HL-60 (cell line): Measurements from ENCODE around the gene KSR2.

Source experiments
- DNase-seq, 2 experiments: peaks; one replicate each; pipeline ENCODE4 v3.0.0-alpha.2; 2010 to 2020; ENCODE audit warnings: low read depth in 1 of 2, low spot score in 1 of 2
- H3K27ac ChIP-seq: fragments of 250-450 bp; sonication (Bioruptor Pico); replicated peaks from 2 replicates; pipeline ENCODE4 v1.5.1; 2020; ENCODE audit warnings: mild to moderate bottlenecking, moderate library complexity
- H3K27me3 ChIP-seq: fragments of 250-450 bp; sonication (Bioruptor Pico); 2 replicates; pipeline ENCODE4 v1.5.1; 2021; ENCODE audit warnings: mild to moderate bottlenecking, moderate library complexity; ENCODE audit not compliant: insufficient read depth, poor library complexity, severe bottlenecking
- H3K4me3 ChIP-seq: replicated peaks from 2 replicates; pipeline ENCODE4 v1.5.1; 2011; ENCODE audit warnings: mild to moderate bottlenecking, control low read depth, low read length; ENCODE audit not compliant: insufficient read depth
- CTCF ChIP-seq: IDR thresholded peaks from one replicate; pipeline ENCODE4 v1.5.1; 2011; ENCODE audit warnings: low read length, control low read depth, inconsistent platforms; ENCODE audit not compliant: insufficient read depth
- GABPA ChIP-seq: IDR thresholded peaks from 2 replicates; pipeline ENCODE4 v1.6.1; 2012; ENCODE audit warnings: low read depth
- POLR2AphosphoS5 ChIP-seq: IDR thresholded peaks from 2 replicates; pipeline ENCODE4 v1.6.1; 2012; ENCODE audit warnings: low read depth
- REST ChIP-seq: IDR thresholded peaks from 2 replicates; pipeline ENCODE4 v1.6.1; 2012; ENCODE audit warnings: low read depth; ENCODE audit not compliant: insufficient replicate concordance
- SPI1 ChIP-seq: IDR thresholded peaks from 2 replicates; pipeline ENCODE4 v1.6.1; 2012; ENCODE audit warnings: low read depth, mild to moderate bottlenecking, borderline replicate concordance

KSR2 gene

GRCh38 chr12:117603316-117604113 is 365.3 kb downstream of the KSR2 start:
- TF ChIP-seq REST (no peak), GABPA (no peak), CTCF (no peak), SPI1 (no peak), POLR2AphosphoS5 (no peak)
- no peak overlapping the region for H3K27ac ChIP-seq
- no peak for DNase-seq

DNA sequence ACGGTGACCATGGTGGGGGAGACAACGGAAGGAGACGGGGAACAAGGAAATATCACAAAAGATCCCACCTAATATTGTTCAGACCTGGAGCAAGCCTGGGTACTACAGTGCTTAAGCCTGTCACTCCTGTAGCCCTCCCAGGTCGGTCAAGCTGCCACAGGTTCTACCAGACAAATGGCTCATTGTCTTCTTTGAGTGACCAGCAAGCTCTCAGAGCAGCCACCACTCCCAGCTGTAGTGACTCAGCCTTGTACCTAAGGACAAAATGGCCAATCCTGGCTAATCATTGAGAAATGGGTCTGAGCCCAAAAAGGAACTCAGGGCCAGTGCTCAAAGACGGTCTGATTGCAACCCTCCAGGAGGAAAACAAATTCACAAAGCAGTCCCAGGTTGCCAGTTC is 368.9 kb downstream of the KSR2 start:
- TF ChIP-seq CTCF: no peak
- no peak for TF ChIP-seq POLR2AphosphoS5
- TF ChIP-seq REST: no peak
- TF ChIP-seq SPI1: no peak
- no peak for TF ChIP-seq GABPA
- Histone ChIP-seq H3K4me3 (no peak overlapping the region), H3K27ac (no peak overlapping the region), H3K27me3 (peaks cover 2% of the 10 kb centered on the region)
- DNase-seq: no peak

More at GRCh38 chr12:117603316-117604113, 365.3 kb downstream of the KSR2 start:
- Histone ChIP-seq H3K4me3 (no peak overlapping the region), H3K27me3 (peaks cover 2% of the 10 kb centered on the region)

GRCh38 chr12:117596968-117597367 is 371.8 kb downstream of the KSR2 start:
- DNase-seq: no peak
- Histone ChIP-seq H3K4me3 (no peak overlapping the region), H3K27ac (no peak overlapping the region), H3K27me3 (no peaks in the 10 kb centered on the region)
- no peak for TF ChIP-seq REST
- no peak for TF ChIP-seq GABPA
- TF ChIP-seq POLR2AphosphoS5: no peak
- no peak for TF ChIP-seq SPI1
- no peak for TF ChIP-seq CTCF
